T-helper 22 cell (primary cell): Measurements from ENCODE around the gene TINAG.

Experiments used
- DNase-seq: peaks from one replicate; pipeline ENCODE4 v3.0.0-alpha.2; 2020; ENCODE audit warnings: low read depth

The TINAG gene

GRCh38 chr6:54428431-54428830, 120.2 kb downstream of the TINAG start:
- DNase-seq, result no peak

DNA sequence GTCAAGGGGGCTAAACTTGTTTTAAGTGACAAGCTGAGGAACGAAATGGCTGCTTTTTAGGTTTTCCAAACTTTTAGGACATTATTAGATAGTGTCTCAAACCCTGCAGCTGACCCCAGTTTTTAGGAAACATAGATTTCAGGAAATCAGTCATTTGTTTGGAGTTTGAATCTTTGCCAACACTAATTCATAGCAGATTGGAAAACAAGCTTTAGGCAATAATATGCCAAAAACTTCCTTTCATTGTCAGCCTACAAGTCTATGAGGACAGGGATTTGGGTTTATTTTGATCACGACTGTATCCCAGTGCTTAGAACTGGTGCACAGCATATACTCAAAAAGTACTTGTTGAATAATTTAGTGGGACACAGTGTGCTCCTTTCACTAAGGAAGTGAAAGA, 123.2 kb downstream of the TINAG start:
- no peak for DNase-seq
